GM12878 (cell line): ENCODE data around the gene ATL1. TPM values are rescaled to one million over a fixed set of nuclear protein-coding genes. Genes with fewer than 3 reads are reported as not detected.

Experiments
- ATAC-seq: fragments of 200-7000 bp; cut with Tn5 transposase; 3 replicates; pipeline ENCODE4 v1.9.1; 2020; ENCODE audit warnings: mild to moderate bottlenecking, moderate library complexity
- BruUV-seq: library from RNA; stranded (reverse); fragments of 400-500 nt; replicated peaks from 2 replicates; lab custom pipeline; 2021; lab: Mats Ljungman, UMichigan
- CTCF ChIA-PET: fragments of 300-600 bp; sonication (Branson Sonifier 250); formaldehyde crosslinking; extraction: SDS; loops from one replicate; lab custom pipeline; 2021; ENCODE audit warnings: inconsistent platforms; lab: Yijun Ruan, JAX
- POLR2A ChIA-PET: fragments of 350-600 bp; formaldehyde crosslinking; extraction: SDS; loops from one replicate; lab custom pipeline; 2021; ENCODE audit warnings: inconsistent platforms; lab: Charles Lee
- RAD21 ChIA-PET: fragments of 300-600 bp; sonication (Branson Sonifier 250); formaldehyde crosslinking; loops from one replicate; lab custom pipeline; 2023; ENCODE audit warnings: antibody characterized with exemption; ENCODE audit not compliant: unreplicated experiment; lab: Charles Lee
- SMC1A ChIA-PET: fragments of 300-600 bp; sonication (Branson Sonifier 250); formaldehyde crosslinking; loops from one replicate; lab custom pipeline; 2023; ENCODE audit not compliant: unreplicated experiment, uncharacterized antibody; lab: Charles Lee
- DNase-seq: peaks from one replicate; pipeline ENCODE4 v3.0.0-alpha.2; 2011; ENCODE audit warnings: low read depth, low spot score
- FAIRE-seq: peaks from 3 replicates; lab custom pipeline; 2011; peaks lifted over from hg19 to GRCh38; lab: Jason Lieb, UNC
- H2AFZ ChIP-seq: 2 replicates; pipeline ENCODE4 v1.6.0; 2011; ENCODE audit warnings: low read depth, low read length, control low read depth; ENCODE audit not compliant: control insufficient read depth
- H3K27ac ChIP-seq: 2 replicates; pipeline ENCODE4 v1.5.1; 2011; ENCODE audit warnings: control low read depth; ENCODE audit not compliant: control insufficient read depth, insufficient read depth
- H3K27me3 ChIP-seq, 2 experiments: replicated peaks in 1 of 2; 2 replicates each; pipeline versions ENCODE4 v1.6.0 to v1.6.1; 2011; ENCODE audit warnings: low read length in 1 of 2; ENCODE audit not compliant: control insufficient read depth in 2 of 2, insufficient read depth in 2 of 2
- H3K36me3 ChIP-seq, 2 experiments: 2 replicates each; pipeline ENCODE4 v1.5.1; 2011; ENCODE audit warnings: low read length in 1 of 2; ENCODE audit not compliant: control insufficient read depth in 2 of 2, insufficient read depth in 2 of 2
- H3K4me1 ChIP-seq: 2 replicates; pipeline ENCODE4 v1.6.1; 2011; ENCODE audit warnings: mild to moderate bottlenecking, low read length, moderate library complexity, mixed read lengths; ENCODE audit not compliant: control insufficient read depth, insufficient read depth
- H3K4me2 ChIP-seq: 2 replicates; pipeline ENCODE4 v1.6.0; 2011; ENCODE audit warnings: control low read depth; ENCODE audit not compliant: control insufficient read depth, insufficient read depth
- H3K4me3 ChIP-seq: fragments of 200-600 bp; sonication (generic); 2 replicates; pipeline ENCODE4 v1.5.1; 2016
- H3K79me2 ChIP-seq: 2 replicates; pipeline ENCODE4 v1.6.0; 2011; ENCODE audit warnings: low read length; ENCODE audit not compliant: control insufficient read depth, insufficient read depth
- H3K9ac ChIP-seq: 2 replicates; pipeline ENCODE4 v1.8.0; 2011; ENCODE audit warnings: low read length, control low read depth, mixed read lengths; ENCODE audit not compliant: control insufficient read depth, insufficient read depth
- H3K9me3 ChIP-seq: replicated peaks from 3 replicates; pipeline ENCODE4 v1.5.1; 2011; ENCODE audit warnings: mild to moderate bottlenecking, low read length; ENCODE audit not compliant: control insufficient read depth, insufficient read depth
- H4K20me1 ChIP-seq: 2 replicates; pipeline ENCODE4 v1.6.0; 2011; ENCODE audit not compliant: control insufficient read depth, insufficient read depth
- DPF2 ChIP-seq: fragments of 450-650 bp; IDR thresholded peaks from 2 replicates; pipeline ENCODE4 v1.6.1; 2017; ENCODE audit warnings: mild to moderate bottlenecking
- ESRRA ChIP-seq: IDR thresholded peaks from 2 replicates; pipeline ENCODE4 v1.6.1; 2012; ENCODE audit warnings: mild to moderate bottlenecking, low read length, improper control_type of control experiment
- IKZF1 ChIP-seq: fragments of 450-650 bp; conservative IDR thresholded peaks from 2 replicates; pipeline ENCODE4 v1.6.1; 2017; ENCODE audit warnings: antibody characterized with exemption, mild to moderate bottlenecking
- MXI1 ChIP-seq: fragments of 150-350 bp; IDR thresholded peaks from 2 replicates; pipeline ENCODE4 v1.6.1; 2011; ENCODE audit warnings: low read depth, mild to moderate bottlenecking, inconsistent platforms, low read length, improper control_type of control experiment
- NR2C1 ChIP-seq: fragments of 450-650 bp; IDR thresholded peaks from 2 replicates; pipeline ENCODE4 v1.6.1; 2017; ENCODE audit warnings: antibody characterized with exemption, mild to moderate bottlenecking, moderate library complexity
- RELA ChIP-seq: fragments of 450-650 bp; IDR thresholded peaks from 2 replicates; pipeline ENCODE4 v1.8.0; 2014; ENCODE audit warnings: borderline replicate concordance; ENCODE audit not compliant: partially characterized antibody
- RUNX3 ChIP-seq: IDR thresholded peaks from 2 replicates; pipeline ENCODE4 v1.6.1; 2012; ENCODE audit warnings: low read length, inconsistent platforms
- SIN3A ChIP-seq: IDR thresholded peaks from 2 replicates; pipeline ENCODE4 v1.6.1; 2012; ENCODE audit warnings: low read depth, low read length, improper control_type of control experiment
- TAF1 ChIP-seq: IDR thresholded peaks from 2 replicates; pipeline ENCODE4 v1.6.1; 2011; ENCODE audit warnings: mild to moderate bottlenecking, low read depth, low read length, borderline replicate concordance
- TCF3 ChIP-seq: IDR thresholded peaks from 2 replicates; pipeline ENCODE4 v1.6.1; 2012; ENCODE audit warnings: low read depth, mild to moderate bottlenecking, low read length, borderline replicate concordance; ENCODE audit not compliant: insufficient read depth
- ZNF217 ChIP-seq: fragments of 450-650 bp; IDR thresholded peaks from 2 replicates; pipeline ENCODE4 v1.6.1; 2017; ENCODE audit warnings: antibody characterized with exemption, mild to moderate bottlenecking
- WGBS: methylation state at CpG from one replicate; pipeline ENCODE4 v1.1.6; 2016; ENCODE audit warnings: low lambda C conversion rate; ENCODE audit not compliant: insufficient replicate concordance, insufficient coverage; ENCODE audit errors: missing lambda C conversion rate; 5-methylcytosine and 5-hydroxymethylcytosine counted together
- in situ Hi-C: fragments of 300-500 bp; cut with MboI; formaldehyde crosslinking; loops from 9 replicates; pipeline ENCODE4 v1.14.3; 2018; ENCODE audit warnings: mixed read lengths
- intact Hi-C: fragments of 100-400 bp; cut with micrococcal nuclease; formaldehyde crosslinking; loops from one replicate; pipeline ENCODE4 v1.14.2; 2022; ENCODE audit not compliant: unreplicated experiment
- polyA plus RNA-seq, 11 experiments: library from polyadenylated mRNA; depleted of rRNA in 4 of 11; unstranded in 6 of 11; stranded (reverse) in 5 of 11; fragments of >200 nt; fragmentation: Nextera tagmentation in 4 of 11; fragmentation: Illumina TruSeq in 1 of 11; extraction: Ambion mirVana in 4 of 11; extraction: Trizol in 1 of 11; gene quantifications; 1 replicate in 1 of 11; 2 replicates in 10 of 11; pipeline versions ENCODE4 v1.2.1 to v1.2.3, GENCODE V29; 2011 to 2016; ENCODE audit warnings: inconsistent platforms in 2 of 11, missing spikeins in 2 of 11, low read depth in 1 of 11
- total RNA-seq, 4 experiments: library from RNA; depleted of rRNA in 3 of 4; stranded (reverse); fragments of >200 nt in 3 of 4; fragmentation: Illumina TruSeq in 1 of 4; extraction: Trizol in 1 of 4; gene quantifications; 2 replicates each; pipeline versions ENCODE4 v1.2.1 to v1.2.3, GENCODE V29; 2013 to 2021
- TF ChIP-seq, protein P1 (sequence below): fragments of 450-650 bp; IDR thresholded peaks from 2 replicates; pipeline ENCODE4 v1.6.1; 2017; ENCODE audit warnings: mild to moderate bottlenecking, moderate library complexity
- TF ChIP-seq, protein P2 (sequence below): IDR thresholded peaks from 2 replicates; pipeline ENCODE4 v1.6.1; 2012; ENCODE audit warnings: improper control_type of control experiment, low read depth, low read length; ENCODE audit not compliant: insufficient replicate concordance

Gene ATL1
- total and polyA plus RNA-seq, 10 of the 15 experiments (the other 5 are each of a cell fraction or from before 2014, with no cell fraction given) = 0.11 to 1.2 (median 0.58) TPM; not detected in 1

DNA sequence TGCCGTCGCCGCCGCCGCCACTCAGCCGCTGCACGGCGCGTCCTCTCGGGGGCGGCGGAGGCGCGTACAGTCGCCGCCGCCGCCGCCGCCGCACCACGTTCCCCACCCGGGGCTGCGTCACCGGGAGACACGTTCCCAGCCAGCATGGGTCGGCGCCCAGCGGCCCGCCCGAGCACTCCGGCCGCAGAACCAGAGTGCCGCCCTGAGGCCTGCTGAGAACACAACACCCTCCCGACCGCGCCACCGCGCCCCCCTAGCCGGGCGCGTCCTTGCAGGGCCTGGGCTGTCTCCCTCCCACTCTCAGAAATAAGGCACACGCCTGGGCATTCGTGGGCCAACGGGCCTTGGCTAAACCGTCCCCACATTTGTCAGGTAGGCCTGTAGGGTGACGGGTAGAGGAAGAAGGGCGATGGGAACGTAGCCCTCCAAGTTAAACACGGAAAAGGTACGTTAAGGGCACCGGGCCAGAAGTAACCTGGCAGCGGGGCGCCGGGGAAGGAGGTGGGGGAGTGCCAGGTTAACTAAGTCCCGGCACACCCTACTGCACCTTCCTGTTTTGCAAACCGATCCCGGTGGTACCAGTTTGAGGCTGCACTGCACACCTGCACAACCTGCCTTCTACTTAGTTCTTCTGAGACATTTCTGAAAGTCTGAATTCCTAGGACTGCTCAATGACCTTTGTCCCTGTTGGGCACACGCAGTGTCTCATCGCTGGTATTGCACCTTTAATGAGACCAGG lies 27.3 kb upstream of the ATL1 start, which contains the start of gene MAP4K5:
TSS of gene MAP4K5 (minus strand) at position 68 of the 739 bp plus-strand sequence. CDS start 520 bp downstream, outside the sequence.
- Histone ChIP-seq H3K27me3 (no peaks in the 10 kb centered on the region), H3K4me1 (peaks cover 10% of the 10 kb centered on the region), H3K79me2 (peaks cover 35% of the 10 kb centered on the region), H3K9ac (peak within 1 kb of the TSS; percentile 73), H3K4me2 (peak within 1 kb of the TSS; percentile 100), H4K20me1 (no peaks in the 10 kb centered on the region), H3K27ac (peak within 1 kb of the TSS; percentile 75), H3K36me3 (no peaks in the 10 kb centered on the region), H3K9me3 (no peaks in the 10 kb centered on the region; the same call in 2 of the 3 replicates), H2AFZ (peak within 1 kb of the TSS; percentile 98), H3K4me3 (peak within 1 kb of the TSS; percentile 81)
- POLR2A ChIA-PET = interaction anchor here (0.6 kb wide), 2 partner anchors 9 to 60 kb away, joined by 4 to 5 read pairs; no protein-coding TSS in a partner anchor
- DNase-seq = peak; percentile 40
- 1% methylated on average over 34 of the region's 60 CpGs for WGBS
- CTCF ChIA-PET = interaction anchor here (0.8 to 2.0 kb wide), 8 partner anchors 8 to 681 kb away, joined by 3 to 11 read pairs (median 4); partner anchors contain the start of gene NEMF
- in situ Hi-C loops = loop anchor here (5.0 kb wide), 1 partner anchor 680 kb away; the partner anchor contains the start of gene NEMF
- SMC1A ChIA-PET = interaction anchor here (1.6 kb wide), 2 partner anchors 169 to 211 kb away, joined by 6 to 8 read pairs; no protein-coding TSS in a partner anchor
- no TSS peak for BruUV-seq
- RAD21 ChIA-PET = interaction anchor here (0.9 to 3.0 kb wide), 7 partner anchors 10 to 670 kb away, joined by 3 to 14 read pairs (median 4); partner anchors contain the start of gene CDKL1
- intact Hi-C loops = loop anchor here (1.0 to 5.0 kb wide), 6 partner anchors 190 to 900 kb away; partner anchors contain the start of genes NEMF and SOS2
- no peak for FAIRE-seq
- ATAC-seq = peak; percentile 91
- TF ChIP-seq RELA (peak; percentile 80), ZNF217 (0 out of 2 replicates have a peak, but pooled peaks have one; percentile 28), SIN3A (0 out of 2 replicates have a peak, but pooled peaks have one; percentile 67), DPF2 (0 out of 2 replicates have a peak, but pooled peaks have one; percentile 34), TAF1 (peak; percentile 60; the same call in 1 of the 2 replicates), MXI1 (peak; percentile 93), IKZF1 (peak; percentile 83), NR2C1 (peak; percentile 41; the same call in 1 of the 2 replicates), TCF3 (0 out of 2 replicates have a peak, but pooled peaks have one; percentile 9), ESRRA (no peak), RUNX3 (peak; percentile 54; the same call in 1 of the 2 replicates)
- TF ChIP-seq, protein P1, sequence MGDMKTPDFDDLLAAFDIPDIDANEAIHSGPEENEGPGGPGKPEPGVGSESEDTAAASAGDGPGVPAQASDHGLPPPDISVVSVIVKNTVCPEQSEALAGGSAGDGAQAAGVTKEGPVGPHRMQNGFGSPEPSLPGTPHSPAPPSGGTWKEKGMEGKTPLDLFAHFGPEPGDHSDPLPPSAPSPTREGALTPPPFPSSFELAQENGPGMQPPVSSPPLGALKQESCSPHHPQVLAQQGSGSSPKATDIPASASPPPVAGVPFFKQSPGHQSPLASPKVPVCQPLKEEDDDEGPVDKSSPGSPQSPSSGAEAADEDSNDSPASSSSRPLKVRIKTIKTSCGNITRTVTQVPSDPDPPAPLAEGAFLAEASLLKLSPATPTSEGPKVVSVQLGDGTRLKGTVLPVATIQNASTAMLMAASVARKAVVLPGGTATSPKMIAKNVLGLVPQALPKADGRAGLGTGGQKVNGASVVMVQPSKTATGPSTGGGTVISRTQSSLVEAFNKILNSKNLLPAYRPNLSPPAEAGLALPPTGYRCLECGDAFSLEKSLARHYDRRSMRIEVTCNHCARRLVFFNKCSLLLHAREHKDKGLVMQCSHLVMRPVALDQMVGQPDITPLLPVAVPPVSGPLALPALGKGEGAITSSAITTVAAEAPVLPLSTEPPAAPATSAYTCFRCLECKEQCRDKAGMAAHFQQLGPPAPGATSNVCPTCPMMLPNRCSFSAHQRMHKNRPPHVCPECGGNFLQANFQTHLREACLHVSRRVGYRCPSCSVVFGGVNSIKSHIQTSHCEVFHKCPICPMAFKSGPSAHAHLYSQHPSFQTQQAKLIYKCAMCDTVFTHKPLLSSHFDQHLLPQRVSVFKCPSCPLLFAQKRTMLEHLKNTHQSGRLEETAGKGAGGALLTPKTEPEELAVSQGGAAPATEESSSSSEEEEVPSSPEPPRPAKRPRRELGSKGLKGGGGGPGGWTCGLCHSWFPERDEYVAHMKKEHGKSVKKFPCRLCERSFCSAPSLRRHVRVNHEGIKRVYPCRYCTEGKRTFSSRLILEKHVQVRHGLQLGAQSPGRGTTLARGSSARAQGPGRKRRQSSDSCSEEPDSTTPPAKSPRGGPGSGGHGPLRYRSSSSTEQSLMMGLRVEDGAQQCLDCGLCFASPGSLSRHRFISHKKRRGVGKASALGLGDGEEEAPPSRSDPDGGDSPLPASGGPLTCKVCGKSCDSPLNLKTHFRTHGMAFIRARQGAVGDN = peak; percentile 84
- TF ChIP-seq, protein P2, sequence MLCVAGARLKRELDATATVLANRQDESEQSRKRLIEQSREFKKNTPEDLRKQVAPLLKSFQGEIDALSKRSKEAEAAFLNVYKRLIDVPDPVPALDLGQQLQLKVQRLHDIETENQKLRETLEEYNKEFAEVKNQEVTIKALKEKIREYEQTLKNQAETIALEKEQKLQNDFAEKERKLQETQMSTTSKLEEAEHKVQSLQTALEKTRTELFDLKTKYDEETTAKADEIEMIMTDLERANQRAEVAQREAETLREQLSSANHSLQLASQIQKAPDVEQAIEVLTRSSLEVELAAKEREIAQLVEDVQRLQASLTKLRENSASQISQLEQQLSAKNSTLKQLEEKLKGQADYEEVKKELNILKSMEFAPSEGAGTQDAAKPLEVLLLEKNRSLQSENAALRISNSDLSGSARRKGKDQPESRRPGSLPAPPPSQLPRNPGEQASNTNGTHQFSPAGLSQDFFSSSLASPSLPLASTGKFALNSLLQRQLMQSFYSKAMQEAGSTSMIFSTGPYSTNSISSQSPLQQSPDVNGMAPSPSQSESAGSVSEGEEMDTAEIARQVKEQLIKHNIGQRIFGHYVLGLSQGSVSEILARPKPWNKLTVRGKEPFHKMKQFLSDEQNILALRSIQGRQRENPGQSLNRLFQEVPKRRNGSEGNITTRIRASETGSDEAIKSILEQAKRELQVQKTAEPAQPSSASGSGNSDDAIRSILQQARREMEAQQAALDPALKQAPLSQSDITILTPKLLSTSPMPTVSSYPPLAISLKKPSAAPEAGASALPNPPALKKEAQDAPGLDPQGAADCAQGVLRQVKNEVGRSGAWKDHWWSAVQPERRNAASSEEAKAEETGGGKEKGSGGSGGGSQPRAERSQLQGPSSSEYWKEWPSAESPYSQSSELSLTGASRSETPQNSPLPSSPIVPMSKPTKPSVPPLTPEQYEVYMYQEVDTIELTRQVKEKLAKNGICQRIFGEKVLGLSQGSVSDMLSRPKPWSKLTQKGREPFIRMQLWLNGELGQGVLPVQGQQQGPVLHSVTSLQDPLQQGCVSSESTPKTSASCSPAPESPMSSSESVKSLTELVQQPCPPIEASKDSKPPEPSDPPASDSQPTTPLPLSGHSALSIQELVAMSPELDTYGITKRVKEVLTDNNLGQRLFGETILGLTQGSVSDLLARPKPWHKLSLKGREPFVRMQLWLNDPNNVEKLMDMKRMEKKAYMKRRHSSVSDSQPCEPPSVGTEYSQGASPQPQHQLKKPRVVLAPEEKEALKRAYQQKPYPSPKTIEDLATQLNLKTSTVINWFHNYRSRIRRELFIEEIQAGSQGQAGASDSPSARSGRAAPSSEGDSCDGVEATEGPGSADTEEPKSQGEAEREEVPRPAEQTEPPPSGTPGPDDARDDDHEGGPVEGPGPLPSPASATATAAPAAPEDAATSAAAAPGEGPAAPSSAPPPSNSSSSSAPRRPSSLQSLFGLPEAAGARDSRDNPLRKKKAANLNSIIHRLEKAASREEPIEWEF = peak; percentile 54
